Stimulated activated naive CD8-positive, alpha-beta T cell treated with anti-CD3 and anti-CD28 coated beads, Interleukin-15, Interleukin-2, amounts not matched to agents 100 U/mL and 50 U/mL, for 24 hours (primary cell): ENCODE results near the gene DLG2.
"Not testable (repeated sequence)": the region's sequence is repeated elsewhere in the genome, so short reads cannot be mapped to it uniquely, and the experiment has no call there.

ENCODE experiments used
- ATAC-seq: fragments of 150-1000 bp; cut with Tn5 transposase; one replicate; pipeline ENCODE4 v1.10.0; 2021
- DNase-seq: peaks from one replicate; pipeline ENCODE4 v3.0.0; 2021

DLG2 gene

DNA sequence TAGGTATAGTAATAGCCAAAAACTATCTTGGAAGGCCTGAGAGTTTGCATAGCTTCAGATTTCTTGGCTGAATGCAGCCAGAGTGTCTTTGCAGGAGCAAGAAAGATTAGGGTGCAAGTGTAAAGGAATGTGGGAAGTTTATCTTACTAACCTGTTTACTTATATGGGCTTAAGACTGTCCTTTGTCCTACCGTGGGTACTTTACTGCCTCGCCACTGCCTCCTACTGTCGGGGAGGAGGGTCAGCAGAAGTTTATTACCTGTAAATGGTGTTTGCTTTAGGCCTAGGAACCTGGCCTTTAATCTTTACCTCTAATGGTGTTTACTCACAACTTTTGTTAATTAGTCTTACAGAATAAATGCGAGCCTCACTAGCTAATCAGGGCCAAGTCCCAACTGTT, 633.8 kb downstream of the DLG2 start:
- no peak for DNase-seq

DNA sequence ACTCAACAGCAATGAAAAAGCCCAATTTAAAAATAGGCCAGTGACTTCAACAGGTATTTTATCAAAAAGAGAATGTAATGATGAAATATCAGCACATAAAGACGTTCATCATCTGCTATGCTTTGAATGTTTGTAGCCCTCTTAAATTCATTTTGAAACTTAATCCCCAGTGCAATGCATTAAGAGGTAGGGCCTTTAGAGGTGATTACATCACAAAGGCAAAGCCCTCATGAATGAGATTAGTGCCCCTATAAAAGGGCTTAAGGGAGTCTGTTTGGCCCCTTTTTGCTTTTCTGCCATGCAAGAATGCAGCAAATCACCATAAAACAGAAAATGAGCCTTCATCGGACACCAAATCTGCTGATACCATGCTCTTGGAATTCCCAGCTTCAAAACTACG, 637.0 kb downstream of the DLG2 start:
- ATAC-seq (no peak), DNase-seq (no peak)

More for the DNA sequence above, 633.8 kb downstream of the DLG2 start:
- ATAC-seq = no peak

DNA sequence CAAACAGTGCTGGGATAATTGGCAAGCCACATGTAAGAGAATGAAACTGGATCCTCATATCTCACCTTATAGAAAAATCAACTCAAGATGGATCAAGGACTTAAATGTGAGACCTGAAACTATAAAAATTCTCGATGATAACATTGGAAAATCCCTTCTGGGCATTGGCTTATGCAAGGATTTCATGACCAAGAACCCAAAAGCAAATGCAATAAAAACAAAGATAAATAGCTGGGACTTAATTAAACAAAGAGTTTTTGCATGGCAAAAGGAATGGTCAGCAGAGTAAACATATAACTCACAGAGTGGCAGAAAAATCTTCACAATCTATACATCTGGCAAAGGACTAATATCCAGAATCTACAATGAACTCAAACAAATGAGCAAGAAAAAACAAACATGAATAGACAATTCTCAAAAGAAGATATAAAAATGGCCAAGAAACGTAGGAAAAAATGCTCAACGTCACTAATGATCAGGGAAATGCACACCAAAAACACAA, 639.4 kb downstream of the DLG2 start:
- ATAC-seq, DNase-seq: not testable (repeated sequence)

DNA sequence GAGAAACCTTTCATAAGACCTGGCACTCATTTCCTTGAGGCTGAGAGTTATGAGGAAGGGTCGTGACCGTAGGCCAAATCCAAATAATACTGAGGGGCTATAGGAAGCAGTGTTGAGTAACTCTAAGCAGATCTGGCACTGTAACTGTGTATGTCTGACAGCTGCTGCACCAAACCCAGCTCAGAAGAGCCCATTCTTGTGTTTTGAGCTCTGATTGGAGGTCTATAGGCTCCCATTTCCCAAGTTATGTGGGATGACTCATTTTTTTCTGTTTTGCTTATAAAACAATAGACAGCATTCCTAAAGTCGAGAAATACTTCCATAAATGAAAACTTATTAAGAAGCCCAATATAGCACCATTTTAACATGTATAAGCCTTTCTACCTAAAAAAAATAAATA, 645.8 kb downstream of the DLG2 start:
- no peak for DNase-seq
- no peak for ATAC-seq

DNA sequence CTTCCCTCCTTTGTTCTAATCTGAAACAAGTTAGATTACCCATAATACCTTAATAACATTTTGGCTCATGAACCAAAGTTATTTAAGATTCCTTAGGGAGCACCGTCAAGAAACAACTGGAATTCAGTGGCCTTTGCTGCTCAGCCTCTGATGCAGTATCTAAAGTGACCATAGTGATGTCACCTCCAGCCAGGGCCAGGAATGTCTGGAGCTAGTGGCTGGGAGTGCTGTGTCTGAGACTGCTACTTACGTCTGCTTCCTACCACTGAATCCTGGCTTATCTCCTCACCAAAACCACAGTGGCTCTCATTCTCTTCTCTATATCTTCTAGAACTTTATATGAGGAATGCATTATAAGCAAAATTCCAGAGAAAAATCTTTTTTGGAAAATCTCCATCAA, 658.0 kb downstream of the DLG2 start:
- no peak for ATAC-seq

DNA sequence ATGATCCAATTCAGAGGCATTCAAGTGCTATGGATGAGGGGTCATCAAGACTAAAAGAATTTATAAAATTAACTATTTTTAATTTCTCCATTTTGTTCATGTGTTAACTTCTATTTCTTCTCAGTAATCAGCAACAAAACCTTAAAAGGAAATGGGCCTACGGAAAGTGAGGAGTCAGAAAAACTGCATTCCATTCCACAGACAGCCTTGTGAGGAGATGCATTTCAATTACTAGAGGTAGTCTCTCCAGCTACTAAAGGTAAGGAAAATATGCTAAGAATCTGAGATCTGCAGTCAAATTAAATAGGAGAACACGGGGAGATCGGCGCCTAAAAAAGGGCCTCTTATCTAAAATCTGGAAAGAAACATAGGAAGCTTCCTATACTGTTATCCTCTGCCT, 661.7 kb downstream of the DLG2 start:
- DNase-seq = no peak
- no peak for ATAC-seq

More for the DNA sequence above, 658.0 kb downstream of the DLG2 start:
- DNase-seq = no peak

DNA sequence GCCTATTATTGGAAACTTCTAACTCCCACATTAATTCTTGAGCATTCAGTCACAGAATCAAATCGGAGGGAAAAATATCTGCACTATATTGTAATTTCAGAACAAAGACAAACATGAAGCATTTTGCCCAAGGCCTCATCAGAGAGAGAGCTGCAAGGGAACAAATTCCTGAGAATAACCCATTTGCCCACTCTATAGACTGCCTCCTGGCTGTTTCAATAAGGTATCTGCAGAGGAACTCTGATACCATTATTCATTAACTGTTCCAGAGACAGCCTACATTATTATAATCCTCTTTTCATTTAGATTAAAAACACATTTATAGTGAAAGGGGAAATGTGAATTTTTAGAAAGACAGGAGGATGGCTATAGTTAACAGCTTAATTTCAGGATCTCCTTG, 663.9 kb downstream of the DLG2 start:
- DNase-seq (no peak), ATAC-seq (no peak)

DNA sequence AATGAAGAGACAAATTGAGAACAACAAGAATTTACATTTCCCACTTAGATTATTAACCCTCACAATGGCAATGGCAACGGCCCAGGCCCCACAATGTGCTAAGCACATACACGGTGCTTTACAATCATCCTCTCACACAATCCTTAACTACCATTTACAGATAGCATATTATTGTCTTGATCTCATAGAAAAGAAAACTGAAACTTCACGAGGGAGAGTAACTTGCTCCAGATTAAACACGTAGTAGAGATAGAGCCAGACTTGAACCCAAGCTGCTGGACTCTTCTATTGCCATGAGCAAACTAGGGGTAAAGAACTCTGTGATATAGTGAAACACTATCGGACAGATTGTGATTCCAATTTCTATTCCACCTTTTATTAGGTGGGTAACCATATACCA, 665.1 kb downstream of the DLG2 start:
- no peak for DNase-seq
- no peak for ATAC-seq

DNA sequence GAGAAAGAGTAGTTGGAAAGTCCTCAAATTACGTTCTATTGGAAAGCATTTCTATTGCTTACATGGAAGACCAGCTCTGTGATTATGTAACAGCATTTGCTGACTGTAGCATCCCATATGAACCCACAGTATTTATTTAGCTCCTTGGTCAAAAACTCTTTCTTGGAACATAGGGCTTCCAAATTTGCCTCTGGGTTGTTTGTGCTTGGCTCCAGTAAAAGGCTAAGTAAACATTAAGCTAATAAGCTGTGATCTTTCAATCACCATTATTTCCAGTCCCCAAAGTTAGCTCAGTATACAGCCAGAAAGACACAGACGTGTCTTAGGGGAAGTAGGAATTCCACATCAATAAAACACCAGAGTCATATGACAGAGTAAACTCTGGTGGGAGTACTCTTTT, 668.8 kb downstream of the DLG2 start:
- ATAC-seq = no peak
- DNase-seq = no peak

DNA sequence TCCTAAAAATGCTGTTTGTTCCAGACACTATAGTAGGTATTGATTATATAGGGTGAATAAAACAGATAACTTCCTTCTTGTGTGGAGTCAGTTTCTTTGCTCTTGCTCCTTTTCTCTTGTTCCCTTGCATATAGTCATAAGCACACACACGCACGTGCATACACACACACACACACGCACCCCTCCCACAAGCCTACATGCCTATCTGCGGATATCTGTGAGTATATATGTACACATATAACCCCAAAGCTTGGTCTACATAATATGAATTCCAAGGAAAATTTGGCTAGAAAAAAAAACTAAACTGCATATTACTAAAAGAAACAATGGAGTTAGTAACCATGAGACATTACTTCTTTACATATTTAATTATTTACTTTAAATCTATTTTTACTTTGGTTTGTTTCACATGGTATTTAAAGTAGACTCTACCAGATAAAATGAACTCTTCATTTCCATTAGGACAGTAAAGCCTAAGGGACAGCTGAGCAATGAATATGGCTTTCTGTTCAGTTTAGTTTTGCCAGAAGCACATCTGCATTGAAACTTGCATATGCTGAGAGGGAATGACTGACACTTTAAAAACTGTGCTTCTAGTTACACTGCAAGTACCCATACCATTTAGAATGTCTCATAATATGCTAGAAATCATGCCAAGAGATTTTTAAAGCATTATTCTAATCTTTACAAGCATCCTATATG, 676.4 kb downstream of the DLG2 start:
- ATAC-seq = no peak
- DNase-seq = no peak

DNA sequence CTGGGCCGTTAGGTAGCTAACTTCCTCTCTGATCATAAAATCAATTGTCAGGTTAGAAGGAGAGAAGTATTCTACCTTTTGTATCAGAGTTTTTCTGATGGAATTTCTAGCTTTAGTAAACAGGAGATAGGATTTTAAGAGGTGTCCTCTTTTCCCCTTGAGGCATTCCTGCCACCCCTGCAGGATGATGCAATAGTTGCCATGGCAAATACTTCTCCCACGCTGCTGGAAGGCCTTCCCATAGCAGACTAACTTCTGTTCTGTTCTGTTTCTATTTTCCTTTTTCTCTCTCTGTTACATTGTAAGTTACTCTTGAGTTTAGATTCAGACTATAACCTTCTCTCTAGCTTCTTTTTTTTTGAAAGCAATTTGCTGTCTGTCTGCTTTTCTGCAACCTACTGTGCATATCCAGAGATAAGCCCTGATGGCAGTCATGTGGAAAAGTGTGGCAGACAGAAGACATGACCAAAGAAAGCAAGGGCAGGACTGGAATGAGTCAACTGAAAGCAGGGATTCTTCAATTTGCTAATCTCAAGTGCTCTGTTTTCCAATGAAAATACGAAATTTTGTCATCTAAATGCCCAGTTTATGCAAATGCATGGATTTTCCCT, 679.1 kb downstream of the DLG2 start:
- no peak for DNase-seq
- ATAC-seq = no peak

DNA sequence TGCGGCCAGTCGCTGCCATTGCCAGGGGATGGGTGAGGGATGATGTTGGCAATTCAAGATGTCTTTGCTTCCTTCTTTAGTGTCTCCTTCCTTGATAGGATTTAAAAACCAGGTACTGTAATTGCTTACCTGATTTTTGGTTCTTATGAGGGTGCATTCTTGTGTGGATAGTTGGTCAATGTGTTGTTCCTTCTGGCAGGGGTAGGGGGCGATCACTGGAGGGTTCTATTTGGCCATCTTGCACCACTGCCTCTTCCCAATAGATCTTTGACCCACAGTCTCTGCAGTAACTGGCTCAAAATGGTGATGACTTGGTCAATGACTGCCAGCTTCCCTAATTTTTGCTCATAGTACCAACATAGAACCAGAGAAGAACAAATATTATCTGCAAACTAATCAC, 680.1 kb downstream of the DLG2 start:
- ATAC-seq = no peak
- DNase-seq = no peak

DNA sequence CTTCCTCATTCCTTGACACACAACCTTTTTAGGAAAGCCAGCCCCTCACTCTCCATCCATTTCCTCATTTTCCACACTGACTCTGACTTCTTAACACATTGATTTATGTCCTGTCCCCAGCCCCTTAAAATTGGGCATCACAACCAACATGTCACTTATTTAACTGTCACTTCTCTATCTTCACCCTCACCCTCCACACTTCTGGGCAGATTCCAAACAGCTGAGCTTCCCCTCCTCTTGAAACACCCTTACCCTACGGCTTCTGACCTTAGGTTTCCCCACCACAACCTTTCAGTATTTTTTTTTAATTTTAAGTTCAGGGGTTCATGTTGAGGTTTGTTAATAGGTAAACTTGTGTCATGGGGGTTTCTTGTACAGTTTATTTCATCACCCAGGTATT, 696.3 kb downstream of the DLG2 start:
- ATAC-seq = no peak

DNA sequence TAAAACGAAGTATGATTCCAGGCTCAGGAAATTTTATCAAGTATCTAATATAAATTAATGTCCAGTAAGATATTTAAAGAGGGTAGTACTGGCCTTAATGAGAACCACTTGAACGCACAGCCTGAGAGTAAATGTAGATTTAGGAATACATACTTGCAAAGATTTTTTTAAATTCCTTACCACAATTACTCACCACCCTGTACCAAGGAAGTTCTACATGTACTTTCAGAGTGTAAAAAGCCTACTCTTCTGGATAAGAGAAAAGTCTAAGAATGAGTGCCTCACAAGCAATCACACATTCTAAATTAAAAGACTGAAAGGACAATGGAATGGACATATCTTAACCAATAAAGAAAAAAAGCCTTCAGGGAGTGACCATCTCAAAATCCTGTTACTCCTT, 697.4 kb downstream of the DLG2 start:
- DNase-seq (no peak), ATAC-seq (no peak)

More for the DNA sequence above, 696.3 kb downstream of the DLG2 start:
- DNase-seq = no peak

DNA sequence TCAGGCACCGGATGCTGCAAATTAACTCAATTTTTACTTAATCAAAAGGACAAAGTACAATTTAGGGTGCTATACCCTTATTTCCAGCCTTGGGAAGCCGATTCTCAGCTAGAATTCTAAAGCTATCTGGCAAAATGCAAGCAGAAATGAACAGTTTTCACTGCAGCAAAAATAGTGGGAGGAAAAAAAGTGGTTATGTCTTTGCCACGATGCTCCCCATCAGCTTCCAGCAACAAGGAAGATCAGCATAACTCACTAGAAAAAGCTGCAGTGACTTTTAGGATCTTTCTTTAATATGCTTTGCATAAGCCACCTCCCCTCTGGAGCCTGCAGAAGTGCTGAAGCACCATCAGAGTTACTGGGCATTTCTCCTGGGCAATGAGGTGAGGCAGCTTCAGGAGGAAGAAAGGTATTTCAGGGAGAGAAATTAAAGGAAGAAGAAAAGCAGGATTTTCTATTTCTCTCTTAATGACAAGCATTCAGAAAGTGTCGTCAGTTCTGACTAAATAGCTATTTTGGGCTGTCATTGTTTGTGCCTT, 702.9 kb downstream of the DLG2 start:
- ATAC-seq (no peak), DNase-seq (no peak)

DNA sequence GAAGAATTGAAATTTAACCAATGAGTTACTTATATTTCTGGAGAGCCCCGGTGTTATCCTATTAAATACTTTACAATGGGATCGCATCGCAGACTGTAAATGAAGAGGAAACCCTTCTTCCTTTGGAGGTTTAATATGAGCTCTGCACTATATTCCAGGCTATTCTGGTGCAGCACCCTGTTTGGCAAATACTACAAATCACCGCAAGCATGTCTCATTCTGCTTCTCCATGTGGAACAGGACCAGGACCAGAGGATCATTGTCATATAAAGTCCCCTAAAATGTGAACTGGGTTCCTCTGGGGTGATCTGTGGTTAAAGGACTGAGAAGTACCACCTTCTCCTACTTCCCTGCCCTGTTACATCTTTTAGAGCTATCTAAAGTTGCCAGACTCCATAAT, 703.7 kb downstream of the DLG2 start:
- DNase-seq = no peak
- no peak for ATAC-seq

DNA sequence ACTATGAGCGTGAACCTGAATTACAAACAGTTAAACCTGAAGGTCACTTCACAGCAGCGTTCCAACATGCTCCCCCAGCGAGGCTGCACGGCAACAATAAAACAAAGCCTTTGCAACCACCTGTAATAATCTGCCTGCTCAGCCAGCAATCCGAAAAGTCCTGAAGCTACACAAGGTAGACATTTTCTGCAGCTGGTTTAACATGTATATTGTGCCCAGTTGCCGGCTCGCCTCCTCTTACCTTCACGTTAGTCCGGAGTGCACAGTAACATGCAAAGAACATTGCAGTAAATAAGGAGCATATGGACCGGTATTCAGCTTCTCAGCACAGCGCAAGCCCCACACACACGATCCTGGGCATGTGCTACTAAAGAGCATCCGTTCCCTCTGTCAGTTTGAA, 704.3 kb downstream of the DLG2 start:
- no peak for ATAC-seq
- DNase-seq = no peak

DNA sequence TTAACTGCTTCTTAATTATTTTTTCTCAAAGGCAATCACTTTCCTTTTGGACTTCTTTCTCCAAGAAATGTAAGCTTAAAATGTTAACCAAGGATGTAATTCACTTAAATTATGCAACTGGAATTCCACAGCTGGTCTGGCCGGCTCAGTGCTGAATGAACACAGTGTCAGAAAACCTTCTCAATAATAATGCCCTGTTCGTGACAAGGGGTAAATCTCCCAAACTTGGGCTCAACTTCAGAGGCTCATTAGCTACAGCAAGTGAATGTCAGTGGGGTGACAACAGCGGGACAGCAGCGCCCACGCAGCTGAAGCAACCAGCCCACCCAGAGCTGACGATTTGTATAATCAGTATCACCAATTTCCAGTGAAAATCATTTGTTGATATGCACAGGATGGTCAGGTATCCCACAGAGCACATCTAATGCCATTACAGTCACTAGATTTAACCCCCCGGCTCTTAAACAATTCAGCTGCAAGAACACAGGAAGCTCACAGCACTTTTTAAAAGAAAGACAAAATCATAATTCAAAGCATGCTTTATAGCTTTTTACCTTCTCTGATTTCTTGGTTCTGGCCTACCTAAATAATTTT, 704.8 kb downstream of the DLG2 start:
- ATAC-seq (no peak), DNase-seq (no peak)

DNA sequence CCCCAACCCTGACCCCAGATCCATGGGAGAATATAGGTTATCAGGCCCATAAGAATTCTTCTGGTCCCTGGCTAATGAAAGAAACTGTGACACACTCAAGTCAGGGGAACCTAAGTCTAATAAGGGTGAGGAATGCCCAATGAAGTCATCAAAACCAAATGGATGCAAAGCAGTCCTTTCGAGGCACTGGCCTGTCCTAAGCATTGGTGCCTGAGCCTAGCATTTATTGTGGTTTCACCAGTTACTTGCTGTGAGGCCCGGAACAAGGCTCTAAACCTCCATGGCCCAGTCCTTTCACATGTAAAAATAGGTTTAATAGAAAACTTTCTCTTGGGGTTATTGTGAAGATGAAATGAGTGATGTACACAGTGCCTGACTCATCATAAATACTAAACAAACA, 712.6 kb downstream of the DLG2 start:
- no peak for ATAC-seq
- DNase-seq = no peak

DNA sequence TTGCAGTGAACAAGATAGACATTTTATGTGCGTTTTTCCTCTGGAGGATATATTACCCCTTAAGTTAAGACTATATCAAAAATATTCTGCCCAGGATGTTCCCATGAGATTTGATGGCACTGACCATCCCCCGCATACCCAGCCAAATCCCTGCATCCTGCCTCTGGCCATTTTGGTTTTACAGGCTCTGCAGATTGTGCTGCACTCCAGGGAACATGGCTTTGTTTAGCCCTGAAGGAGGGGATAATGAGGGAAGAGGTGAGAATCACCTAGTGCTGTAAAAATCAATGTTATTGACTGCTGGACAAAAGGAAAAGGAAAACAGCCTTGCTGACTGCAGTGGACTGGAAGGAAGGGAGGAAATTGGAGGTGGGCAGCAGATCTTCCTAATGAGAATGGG, 717.4 kb downstream of the DLG2 start:
- ATAC-seq = no peak

DNA sequence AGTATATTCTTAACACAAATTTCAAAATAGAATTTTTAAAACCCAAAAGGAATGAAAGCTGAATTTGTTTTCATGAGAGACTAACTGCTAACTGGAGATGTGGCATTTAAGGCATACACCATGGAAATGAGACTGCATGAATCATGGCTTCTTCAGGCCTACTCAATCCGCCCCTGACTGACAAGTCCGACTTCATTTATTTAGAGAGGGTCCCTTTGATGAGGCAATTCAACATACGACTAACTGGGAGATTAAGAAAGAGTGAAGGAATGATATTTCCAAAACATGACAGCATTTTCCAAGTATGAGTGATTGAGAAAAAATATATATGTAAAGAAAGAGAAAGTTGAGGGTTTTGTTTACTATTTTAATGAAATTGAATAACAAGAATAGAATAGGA, 720.1 kb downstream of the DLG2 start:
- no peak for ATAC-seq
- no peak for DNase-seq

More for the DNA sequence above, 717.4 kb downstream of the DLG2 start:
- DNase-seq = no peak

DNA sequence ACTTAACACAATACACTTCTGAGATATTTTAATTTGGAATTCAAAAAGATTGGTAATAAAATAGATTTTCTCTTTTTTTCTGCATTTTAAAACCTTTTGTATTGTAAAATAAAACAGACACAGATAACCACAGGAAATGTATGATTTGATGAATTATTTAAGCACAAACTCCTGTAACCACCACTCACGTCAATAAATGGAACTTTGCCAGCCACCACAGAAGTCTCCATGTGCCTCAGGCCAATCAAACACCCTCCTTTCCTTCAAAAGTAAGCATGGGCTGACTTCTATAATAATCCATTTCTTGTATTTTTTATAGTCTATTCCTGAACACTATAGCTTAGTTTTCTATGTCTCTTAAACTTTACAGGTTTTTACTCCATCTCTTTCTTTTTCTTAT, 721.7 kb downstream of the DLG2 start:
- DNase-seq = no peak

DNA sequence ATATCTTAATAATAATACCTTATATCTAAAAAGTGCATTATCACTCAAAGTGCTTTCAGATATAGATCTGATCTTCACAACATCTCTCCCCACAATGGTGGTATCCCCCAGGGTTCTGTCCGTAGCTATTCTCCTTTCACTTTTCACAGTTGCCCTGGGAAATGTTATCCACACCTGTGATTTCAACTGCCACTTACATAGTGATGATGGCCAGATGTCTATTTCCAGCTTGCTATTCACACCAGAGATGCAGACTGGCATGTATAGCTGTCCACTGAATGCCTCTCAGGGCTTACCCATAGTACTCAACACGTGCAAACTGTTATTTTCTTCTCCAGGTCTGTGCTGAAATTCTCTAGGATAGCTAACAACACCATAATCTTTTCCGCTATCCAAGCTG, 724.7 kb downstream of the DLG2 start:
- no peak for ATAC-seq
- no peak for DNase-seq

More for the DNA sequence above, 721.7 kb downstream of the DLG2 start:
- no peak for ATAC-seq
